GM12801 (cell line): Measurements from ENCODE around the gene NRIP2.

ENCODE experiments used
- CTCF ChIP-seq: IDR thresholded peaks from one replicate; pipeline ENCODE4 v1.5.1; 2011; ENCODE audit warnings: control low read depth; ENCODE audit not compliant: insufficient read length; ENCODE audit errors: extremely low read depth

The NRIP2 gene

GRCh38 chr12:2803635-2804392 lies 31.0 kb downstream of the NRIP2 start:
- TF ChIP-seq CTCF: no peak

- no peak for TF ChIP-seq CTCF
These were observed 33.6 kb downstream of the NRIP2 start for GRCh38 chr12:2801044-2801783.

GRCh38 chr12:2800046-2800570 lies 34.7 kb downstream of the NRIP2 start:
- TF ChIP-seq CTCF: no peak

GRCh38 chr12:2797721-2798418 lies 37.0 kb downstream of the NRIP2 start:
- TF ChIP-seq CTCF: no peak

GRCh38 chr12:2796187-2796666 lies 38.6 kb downstream of the NRIP2 start:
- no peak for TF ChIP-seq CTCF

- TF ChIP-seq CTCF: no peak
These were observed 39.3 kb downstream of the NRIP2 start for GRCh38 chr12:2795291-2796186.
